NCI-H748 (cell line): ENCODE data around the gene ALKBH1.

ENCODE experiments used
- DNase-seq: peaks from one replicate; lab custom pipeline; 2025; ENCODE audit not compliant: unreplicated experiment; lab: John Stamatoyannopoulos, UW

ALKBH1 gene

GRCh38 chr14:77623201-77623600, 84.6 kb downstream of the ALKBH1 start:
- DNase-seq, result no peak
